CD4-positive, CD25-positive, alpha-beta regulatory T cell (primary cell): Measurements from ENCODE around the gene OR2A2. TPM values are rescaled to one million over a fixed set of nuclear protein-coding genes. Genes with fewer than 3 reads are reported as not detected.
"Not testable (repeated sequence)": the region's sequence is repeated elsewhere in the genome, so short reads cannot be mapped to it uniquely, and the experiment has no call there.

ENCODE experiments used
- ATAC-seq, 2 donors: fragments of 150-1000 bp; cut with Tn5 transposase; one replicate each; pipeline ENCODE4 v1.10.0; 2021; ENCODE audit warnings: low read depth in 2 of 2, moderate number of reproducible peaks in 2 of 2, moderate library complexity in 1 of 2
- DNase-seq, 3 donors: peaks; one replicate each; pipeline versions ENCODE4 v3.0.0 to v3.0.0-alpha.2; 2012 to 2022; ENCODE audit warnings: mixed read lengths in 1 of 3
- H3K27ac ChIP-seq: one replicate; pipeline ENCODE4 v1.7.0; 2013; ENCODE audit warnings: mild to moderate bottlenecking, low read length; ENCODE audit not compliant: insufficient read depth, poor library complexity, severe bottlenecking
- H3K27me3 ChIP-seq: one replicate; pipeline ENCODE4 v1.7.0; 2013; ENCODE audit warnings: low read length; ENCODE audit not compliant: control insufficient read depth, insufficient read depth
- H3K36me3 ChIP-seq: one replicate; pipeline ENCODE4 v1.7.0; 2013; ENCODE audit warnings: mild to moderate bottlenecking, low read length, moderate library complexity; ENCODE audit not compliant: control insufficient read depth, insufficient read depth
- H3K4me1 ChIP-seq: 2 replicates; pipeline ENCODE4 v1.7.0; 2013; ENCODE audit warnings: mild to moderate bottlenecking, low read length; ENCODE audit not compliant: insufficient read depth, control insufficient read depth, poor library complexity, severe bottlenecking
- H3K4me3 ChIP-seq: one replicate; pipeline ENCODE4 v1.7.0; 2013; ENCODE audit warnings: low read depth, mild to moderate bottlenecking, low read length, moderate library complexity
- H3K9me3 ChIP-seq, 2 experiments: 1 replicate in 1 of 2; 2 replicates in 1 of 2; pipeline ENCODE4 v1.7.0; 2013; ENCODE audit warnings: low read length in 2 of 2, mild to moderate bottlenecking in 1 of 2, moderate library complexity in 1 of 2; ENCODE audit not compliant: control insufficient read depth in 2 of 2
- H3K27ac Mint-ChIP-seq, 3 donors: one replicate each; pipeline ENCODE4 v1.8.0; 2020 to 2022; ENCODE audit warnings: mild to moderate bottlenecking in 3 of 3, mixed read lengths in 3 of 3, moderate library complexity in 2 of 3
- H3K27me3 Mint-ChIP-seq: one replicate; pipeline ENCODE4 v1.8.0; 2022; ENCODE audit warnings: mild to moderate bottlenecking, mixed read lengths
- H3K36me3 Mint-ChIP-seq: one replicate; pipeline ENCODE4 v1.8.0; 2020; ENCODE audit warnings: mixed read lengths
- H3K4me1 Mint-ChIP-seq, 4 donors: one replicate each; pipeline ENCODE4 v1.8.0; 2020 to 2022; ENCODE audit warnings: mixed read lengths in 4 of 4, mild to moderate bottlenecking in 1 of 4
- H3K4me3 Mint-ChIP-seq, 4 donors: one replicate each; pipeline ENCODE4 v1.8.0; 2020 to 2022; ENCODE audit warnings: mild to moderate bottlenecking in 4 of 4, mixed read lengths in 4 of 4, moderate library complexity in 3 of 4
- H3K9me3 Mint-ChIP-seq, 7 donors: one replicate each; pipeline ENCODE4 v1.8.0; 2020 to 2022; ENCODE audit warnings: mixed read lengths in 7 of 7, mild to moderate bottlenecking in 3 of 7, moderate library complexity in 2 of 7
- polyA plus RNA-seq, 4 donors: library from polyadenylated mRNA; unstranded; fragments of 300-500 nt; fragmentation: Illumina TruSeq; gene quantifications; one replicate each; pipeline ENCODE4 v1.2.3, GENCODE V29; 2021
- total RNA-seq: library from RNA; stranded (reverse); gene quantifications from one replicate; pipeline ENCODE4 v1.2.3, GENCODE V29; 2022

The OR2A2 gene
- total and polyA plus RNA-seq, 5 donors from 2014 or later = not detected

- peak within 1 kb of the TSS in 2 of 3 donors; percentile 35 to 45 for H3K27ac Mint-ChIP-seq
- no peaks in the 10 kb centered on the region for H3K36me3 ChIP-seq
These were observed 13.5 kb downstream of the OR2A2 start, which contains the start of gene OR2A14 for GRCh38 chr7:144122876-144123275. OR2A14 (plus strand) TSS chr7:144123176; CDS start chr7:144129113, 5,937 bp downstream.

GRCh38 chr7:144127714-144128334 is 18.4 kb downstream of the OR2A2 start:
- Histone ChIP-seq H3K9me3 (no peaks in the 10 kb centered on the region), H3K4me1 (no peaks in the 10 kb centered on the region), H3K36me3 (no peaks in the 10 kb centered on the region), H3K27ac (no peak overlapping the region), H3K4me3 (no peak overlapping the region), H3K27me3 (no peaks in the 10 kb centered on the region)
- Mint-ChIP-seq H3K27ac (no peak overlapping the region), H3K4me1 (peaks cover 0 to 6% (median 0%) of the 10 kb centered on the region in 4 donors), H3K4me3 (no peak overlapping the region), H3K9me3 (peaks cover 0 to 1% (median 0%) of the 10 kb centered on the region in 7 donors), H3K27me3 (peaks cover 17% of the 10 kb centered on the region), H3K36me3 (no peaks in the 10 kb centered on the region)
- DNase-seq (peak; percentile 65 to 85 (median 78)), ATAC-seq (peak; percentile 95 to 96)

More at GRCh38 chr7:144122876-144123275, 13.5 kb downstream of the OR2A2 start, which contains the start of gene OR2A14:
- Mint-ChIP-seq H3K27me3 (peaks cover 11% of the 10 kb centered on the region), H3K4me1 (peaks cover 0 to 6% (median 0%) of the 10 kb centered on the region in 4 donors), H3K4me3 (no peak within 1 kb of the TSS), H3K36me3 (peaks cover 3% of the 10 kb centered on the region), H3K9me3 (peaks cover 0 to 2% (median 0%) of the 10 kb centered on the region in 7 donors)
- DNase-seq (no peak), ATAC-seq (no peak)
- no peaks in the 10 kb centered on the region for H3K9me3 ChIP-seq
- H3K4me1 ChIP-seq = no peaks in the 10 kb centered on the region
- no peak within 1 kb of the TSS for H3K27ac ChIP-seq
- H3K27me3 ChIP-seq = no peaks in the 10 kb centered on the region
- H3K4me3 ChIP-seq = no peak within 1 kb of the TSS

- not testable (repeated sequence) for H3K27ac Mint-ChIP-seq, H3K36me3 Mint-ChIP-seq, H3K4me1 ChIP-seq, H3K27me3 ChIP-seq, H3K27ac ChIP-seq, ATAC-seq, DNase-seq, H3K4me1 Mint-ChIP-seq, H3K9me3 ChIP-seq, H3K9me3 Mint-ChIP-seq, H3K4me3 Mint-ChIP-seq, H3K36me3 ChIP-seq, H3K4me3 ChIP-seq
- H3K27me3 Mint-ChIP-seq = peaks cover 21% of the 10 kb centered on the region
These were observed 20.2 kb downstream of the OR2A2 start for GRCh38 chr7:144129601-144130000.

- H3K4me1 ChIP-seq = no peaks in the 10 kb centered on the region
- Mint-ChIP-seq H3K4me1 (peaks cover 0 to 6% (median 1%) of the 10 kb centered on the region in 4 donors), H3K4me3 (no peak overlapping the region), H3K36me3 (no peaks in the 10 kb centered on the region), H3K27me3 (peaks cover 21% of the 10 kb centered on the region), H3K27ac (no peak overlapping the region), H3K9me3 (peaks cover 0 to 1% (median 0%) of the 10 kb centered on the region in 7 donors)
- H3K36me3 ChIP-seq = no peaks in the 10 kb centered on the region
- no peak overlapping the region for H3K27ac ChIP-seq
- no peak overlapping the region for H3K4me3 ChIP-seq
- peaks cover 2% of the 10 kb centered on the region for H3K27me3 ChIP-seq
- ATAC-seq = no peak
- H3K9me3 ChIP-seq = no peaks in the 10 kb centered on the region
- DNase-seq = no peak
These were observed 21.3 kb downstream of the OR2A2 start for GRCh38 chr7:144130730-144131129.

GRCh38 chr7:144132262-144132661 is 22.9 kb downstream of the OR2A2 start:
- Histone ChIP-seq H3K9me3 (no peaks in the 10 kb centered on the region), H3K27me3 (peaks cover 4% of the 10 kb centered on the region), H3K4me1 (no peaks in the 10 kb centered on the region), H3K27ac (no peak overlapping the region), H3K36me3 (no peaks in the 10 kb centered on the region), H3K4me3 (no peak overlapping the region)
- no peak for ATAC-seq
- Mint-ChIP-seq H3K4me3 (no peak overlapping the region), H3K9me3 (no peaks in the 10 kb centered on the region), H3K4me1 (peaks cover 0 to 2% (median 0%) of the 10 kb centered on the region in 4 donors), H3K36me3 (no peaks in the 10 kb centered on the region), H3K27me3 (peaks cover 18% of the 10 kb centered on the region), H3K27ac (peak overlapping the region in 1 of 3 donors; percentile 4)
- no peak for DNase-seq

GRCh38 chr7:144133307-144133706 is 23.9 kb downstream of the OR2A2 start:
- Histone ChIP-seq H3K36me3 (no peaks in the 10 kb centered on the region), H3K9me3 (no peaks in the 10 kb centered on the region), H3K27me3 (peaks cover 4% of the 10 kb centered on the region), H3K4me3 (no peak overlapping the region), H3K27ac (no peak overlapping the region), H3K4me1 (no peaks in the 10 kb centered on the region)
- H3K36me3 Mint-ChIP-seq = no peaks in the 10 kb centered on the region
- ATAC-seq = no peak
- peaks cover 0 to 2% (median 0%) of the 10 kb centered on the region in 4 donors for H3K4me1 Mint-ChIP-seq
- H3K27me3 Mint-ChIP-seq = peaks cover 18% of the 10 kb centered on the region
- peak overlapping the region in 1 of 3 donors; percentile 18 for H3K27ac Mint-ChIP-seq
- no peaks in the 10 kb centered on the region for H3K9me3 Mint-ChIP-seq
- H3K4me3 Mint-ChIP-seq = no peak overlapping the region
- DNase-seq = no peak

- no peak overlapping the region for H3K4me3 Mint-ChIP-seq
- no peaks in the 10 kb centered on the region for H3K36me3 Mint-ChIP-seq
- DNase-seq (no peak), ATAC-seq (no peak)
- no peak overlapping the region for H3K4me3 ChIP-seq
- H3K27me3 Mint-ChIP-seq = peaks cover 18% of the 10 kb centered on the region
- no peaks in the 10 kb centered on the region for H3K4me1 ChIP-seq
- no peaks in the 10 kb centered on the region for H3K9me3 ChIP-seq
- no peak overlapping the region for H3K27ac Mint-ChIP-seq
- H3K4me1 Mint-ChIP-seq = peaks cover 0 to 2% (median 0%) of the 10 kb centered on the region in 4 donors
- no peaks in the 10 kb centered on the region for H3K36me3 ChIP-seq
- H3K27me3 ChIP-seq = peaks cover 4% of the 10 kb centered on the region
- no peak overlapping the region for H3K27ac ChIP-seq
- no peaks in the 10 kb centered on the region for H3K9me3 Mint-ChIP-seq
These were observed 24.7 kb downstream of the OR2A2 start for GRCh38 chr7:144134116-144134515.

- peaks cover 4% of the 10 kb centered on the region for H3K27me3 ChIP-seq
- no peak overlapping the region for H3K27ac ChIP-seq
- H3K36me3 ChIP-seq = no peaks in the 10 kb centered on the region
- H3K4me3 ChIP-seq = no peak overlapping the region
- no peaks in the 10 kb centered on the region for H3K9me3 ChIP-seq
- Mint-ChIP-seq H3K9me3 (no peaks in the 10 kb centered on the region), H3K27ac (no peak overlapping the region), H3K4me3 (no peak overlapping the region), H3K36me3 (no peaks in the 10 kb centered on the region), H3K27me3 (peaks cover 18% of the 10 kb centered on the region), H3K4me1 (peaks cover 0 to 2% (median 0%) of the 10 kb centered on the region in 4 donors)
- ATAC-seq (no peak), DNase-seq (no peak)
- H3K4me1 ChIP-seq = no peaks in the 10 kb centered on the region
These were observed 28.1 kb downstream of the OR2A2 start for GRCh38 chr7:144137501-144137900.
